GM23338 (cell line): ENCODE results near the gene TBC1D8B.

Experiments
- CREB1 ChIP-seq: fragments of 250-450 bp; sonication (Bioruptor Pico); IDR thresholded peaks from 2 replicates; pipeline ENCODE4 v1.5.0; 2020; ENCODE audit warnings: low read depth, mild to moderate bottlenecking, moderate library complexity
- CTCF ChIP-seq, 2 experiments: fragments of 200-600 bp in 1 of 2; sonication (generic) in 1 of 2; conservative IDR thresholded peaks; 2 replicates each; pipeline versions ENCODE4 v1.5.1 to v1.6.1; 2016 to 2017; ENCODE audit warnings: antibody characterized with exemption in 2 of 2, low read depth in 2 of 2, mild to moderate bottlenecking in 2 of 2, moderate library complexity in 1 of 2
- EZH2 ChIP-seq: fragments of 200-600 bp; sonication (generic); IDR thresholded peaks from one replicate; pipeline ENCODE4 v1.8.0; 2017; ENCODE audit warnings: antibody characterized with exemption, mild to moderate bottlenecking, low read depth; ENCODE audit not compliant: unreplicated experiment
- EZH2phosphoT487 ChIP-seq: fragments of 200-600 bp; sonication (generic); IDR thresholded peaks from one replicate; pipeline ENCODE4 v1.8.1; 2018; ENCODE audit warnings: antibody characterized with exemption; ENCODE audit not compliant: unreplicated experiment
- NANOG ChIP-seq: IDR thresholded peaks from 2 replicates; pipeline ENCODE4 v1.6.1; 2016; ENCODE audit warnings: antibody characterized with exemption, borderline replicate concordance
- POLR2AphosphoS5 ChIP-seq: IDR thresholded peaks from 2 replicates; pipeline ENCODE4 v1.6.1; 2016; ENCODE audit warnings: antibody characterized with exemption, low read depth
- REST ChIP-seq: IDR thresholded peaks from one replicate; pipeline ENCODE4 v1.6.1; 2018; ENCODE audit warnings: antibody characterized with exemption; ENCODE audit not compliant: unreplicated experiment

GRCh38 chrX:106906361-106906760 lies 103.9 kb downstream of the TBC1D8B start:
- no peak for TF ChIP-seq CTCF (conservative IDR thresholded peaks at IDR 0.05; ENCODE audit: low read depth in 2 of 2)
- TF ChIP-seq EZH2 = no peak
- TF ChIP-seq POLR2AphosphoS5 = no peak
- no peak for TF ChIP-seq REST
- no peak for TF ChIP-seq EZH2phosphoT487
- TF ChIP-seq CREB1 (CRISPR knock-in tag) = no peak
- no peak for TF ChIP-seq NANOG
